Ovary (tissue), 9 donors: ENCODE data around the gene GMFB. TPM values are rescaled to one million over a fixed set of nuclear protein-coding genes. Genes with fewer than 3 reads are reported as not detected.
A peak's percentile ranks its signal among the peaks of the same experiment; 100 is the strongest.
"Not testable (repeated sequence)": the region's sequence is repeated elsewhere in the genome, so short reads cannot be mapped to it uniquely, and the experiment has no call there.

Experiments used
- DNase-seq, 5 donors: peaks; one replicate each; pipeline ENCODE4 v3.0.0-alpha.2; 2019 to 2020
- H3K27ac ChIP-seq, 2 donors: fragments of 200-600 bp; one replicate each; pipeline versions ENCODE4 v1.5.1 to v1.8.0; 2019 to 2022
- H3K27me3 ChIP-seq: fragments of 200-600 bp; one replicate; pipeline ENCODE4 v1.8.0; 2022
- H3K36me3 ChIP-seq: fragments of 200-600 bp; sonication (generic); one replicate; pipeline ENCODE4 v1.5.1; 2019
- H3K4me1 ChIP-seq: one replicate; pipeline ENCODE4 v1.8.1; 2013; ENCODE audit warnings: mild to moderate bottlenecking, moderate library complexity; ENCODE audit not compliant: insufficient read depth
- H3K4me3 ChIP-seq: fragments of 200-600 bp; sonication (generic); one replicate; pipeline ENCODE4 v1.5.1; 2017
- H3K9me3 ChIP-seq, 2 donors: fragments of 200-600 bp in 1 of 2; sonication (generic) in 1 of 2; one replicate each; pipeline versions ENCODE4 v1.5.1 to v1.8.1; 2013 to 2019; ENCODE audit warnings: mild to moderate bottlenecking in 1 of 2, moderate library complexity in 1 of 2
- EP300 ChIP-seq: sonication (generic); formaldehyde crosslinking; IDR thresholded peaks from one replicate; pipeline ENCODE4 v1.6.1; 2017; ENCODE audit warnings: antibody characterized with exemption
- POLR2A ChIP-seq: fragments of 450-650 bp; IDR thresholded peaks from one replicate; pipeline ENCODE4 v1.6.1; 2017; ENCODE audit warnings: antibody characterized with exemption, mild to moderate bottlenecking, moderate library complexity
- WGBS, 3 donors: extraction: QIAGEN DNeasy Blood & Tissue Kit in 1 of 3; methylation state at CpG; one replicate each; pipeline versions ENCODE4 v1.1.5 to v1.1.7; 2013 to 2017; 5-methylcytosine and 5-hydroxymethylcytosine counted together
- intact Hi-C, 4 donors: fragments of 100-400 bp; cut with DNase I; formaldehyde crosslinking; loops; one replicate each; pipeline versions ENCODE4 v1.11.0 to v1.15.1; 2022 to 2023
- polyA plus RNA-seq, 2 donors: library from polyadenylated mRNA; stranded (reverse); fragments of 200-250 nt in 1 of 2; fragments of 350-450 nt in 1 of 2; fragmentation: Illumina TruSeq in 1 of 2; extraction: RNeasy Lipid Tissue Mini Kit (QIAGEN cat#74804) in 1 of 2; gene quantifications; one replicate each; pipeline ENCODE4 v1.2.3, GENCODE V29; 2013 to 2014
- total RNA-seq, 7 donors: library from RNA; depleted of rRNA in 2 of 7; stranded (reverse); fragments of >200 nt in 2 of 7; fragmentation: NEBNext Ultra II Directional in 3 of 7; extraction: Animal tissue kit (Norgen Biotek cat#: 25700) in 3 of 7; gene quantifications; one replicate each; pipeline versions ENCODE4 v1.1.0 to v1.2.4, GENCODE V29; 2016 to 2023
- TF ChIP-seq, protein P1 (sequence below), 3 donors: fragments of 450-650 bp in 2 of 3; fragments of 200-600 bp in 1 of 3; IDR thresholded peaks; one replicate each; pipeline versions ENCODE4 v1.5.1 to v1.8.0; 2016 to 2022; ENCODE audit warnings: antibody characterized with exemption in 3 of 3, mild to moderate bottlenecking in 1 of 3
- donor health status: DM: no; HTN: no; CAD: no; lungs with moderate emphysema.
- donor health status: DM: no; HTN: no; CAD: no.
- donor health status: Bipolar disorder and iron deficiency.
- donor health status: DM: yes; HTN: yes; CAD: no.
- donor health status: DM: no; HTN: no; CAD: no.
- donor health status: DM: yes; HTN: yes; CAD: no.

Gene GMFB
- total and polyA plus RNA-seq, 9 donors, result 14.1 to 65.5 (median 30.0) TPM

DNA sequence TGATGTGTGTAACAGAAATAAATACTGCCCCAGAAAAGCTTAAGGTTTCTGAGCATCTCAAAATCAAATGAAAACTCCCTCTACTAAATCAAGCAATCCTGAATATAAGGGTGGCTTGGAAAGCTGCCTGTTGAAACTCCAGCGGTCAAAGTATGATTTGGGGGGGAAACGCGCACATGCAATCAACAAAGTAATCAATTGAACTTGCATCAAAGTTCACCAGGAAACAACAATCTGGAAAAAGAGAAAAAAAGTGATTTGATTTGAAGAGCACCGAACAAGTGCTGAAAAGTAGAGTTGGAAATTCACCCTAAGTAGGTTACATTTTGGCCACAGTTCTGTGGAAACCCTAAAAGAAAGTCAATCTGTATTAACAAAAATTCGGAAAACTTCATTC lies 48.3 kb downstream of the GMFB start:
- no peak for TF ChIP-seq POLR2A
- no peak for TF ChIP-seq EP300
- TF ChIP-seq, protein P1, sequence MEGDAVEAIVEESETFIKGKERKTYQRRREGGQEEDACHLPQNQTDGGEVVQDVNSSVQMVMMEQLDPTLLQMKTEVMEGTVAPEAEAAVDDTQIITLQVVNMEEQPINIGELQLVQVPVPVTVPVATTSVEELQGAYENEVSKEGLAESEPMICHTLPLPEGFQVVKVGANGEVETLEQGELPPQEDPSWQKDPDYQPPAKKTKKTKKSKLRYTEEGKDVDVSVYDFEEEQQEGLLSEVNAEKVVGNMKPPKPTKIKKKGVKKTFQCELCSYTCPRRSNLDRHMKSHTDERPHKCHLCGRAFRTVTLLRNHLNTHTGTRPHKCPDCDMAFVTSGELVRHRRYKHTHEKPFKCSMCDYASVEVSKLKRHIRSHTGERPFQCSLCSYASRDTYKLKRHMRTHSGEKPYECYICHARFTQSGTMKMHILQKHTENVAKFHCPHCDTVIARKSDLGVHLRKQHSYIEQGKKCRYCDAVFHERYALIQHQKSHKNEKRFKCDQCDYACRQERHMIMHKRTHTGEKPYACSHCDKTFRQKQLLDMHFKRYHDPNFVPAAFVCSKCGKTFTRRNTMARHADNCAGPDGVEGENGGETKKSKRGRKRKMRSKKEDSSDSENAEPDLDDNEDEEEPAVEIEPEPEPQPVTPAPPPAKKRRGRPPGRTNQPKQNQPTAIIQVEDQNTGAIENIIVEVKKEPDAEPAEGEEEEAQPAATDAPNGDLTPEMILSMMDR (IDR thresholded peaks at IDR 0.05), result no peak
- WGBS, 3 donors, result 0 to 1% (median 0%) methylated on average over 5 of the region's 5 CpGs
- H3K4me1 ChIP-seq, result peaks cover 8% of the 10 kb centered on the region

DNA sequence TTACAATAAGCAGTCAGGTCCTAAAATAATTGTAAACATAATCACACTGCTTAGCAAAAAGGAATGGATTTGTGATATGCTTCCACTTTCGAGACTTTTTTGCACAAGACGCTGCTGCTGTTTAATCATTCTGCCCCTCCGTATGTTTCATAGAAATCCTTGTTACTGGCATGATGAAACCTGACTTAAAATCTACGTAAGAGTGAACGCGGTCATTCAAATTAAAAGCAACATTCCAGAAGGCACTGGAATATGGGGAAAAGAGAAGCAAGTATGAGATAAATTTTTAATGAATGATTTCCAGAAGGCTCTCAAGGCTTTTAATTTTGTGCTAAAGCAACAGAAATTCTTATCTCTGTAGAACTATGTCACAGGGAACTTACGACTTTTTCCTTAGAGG lies 48.7 kb downstream of the GMFB start:
- TF ChIP-seq EP300, result no peak
- TF ChIP-seq, protein P1 (IDR thresholded peaks at IDR 0.05), result no peak
- no peak for TF ChIP-seq POLR2A
- Histone ChIP-seq H3K4me1 (peaks cover 8% of the 10 kb centered on the region), H3K36me3 (no peaks in the 10 kb centered on the region), H3K4me3 (peak overlapping the region; percentile 80), H3K27me3 (no peaks in the 10 kb centered on the region), H3K9me3 (no peaks in the 10 kb centered on the region), H3K27ac (no peak overlapping the region)
- no peak for DNase-seq
- intact Hi-C loops, result no loop called here
- 54 to 61% (median 54%) methylated on average over 7 of the region's 7 CpGs for WGBS, 3 donors

More for the DNA sequence above, 48.3 kb downstream of the GMFB start:
- intact Hi-C loops, result no loop called here
- H3K27me3 ChIP-seq, result no peaks in the 10 kb centered on the region
- peak overlapping the region; percentile 84 to 97 for H3K27ac ChIP-seq
- DNase-seq, result no peak
- no peaks in the 10 kb centered on the region for H3K36me3 ChIP-seq
- H3K9me3 ChIP-seq, result no peaks in the 10 kb centered on the region
- H3K4me3 ChIP-seq, result peak overlapping the region; percentile 80

DNA sequence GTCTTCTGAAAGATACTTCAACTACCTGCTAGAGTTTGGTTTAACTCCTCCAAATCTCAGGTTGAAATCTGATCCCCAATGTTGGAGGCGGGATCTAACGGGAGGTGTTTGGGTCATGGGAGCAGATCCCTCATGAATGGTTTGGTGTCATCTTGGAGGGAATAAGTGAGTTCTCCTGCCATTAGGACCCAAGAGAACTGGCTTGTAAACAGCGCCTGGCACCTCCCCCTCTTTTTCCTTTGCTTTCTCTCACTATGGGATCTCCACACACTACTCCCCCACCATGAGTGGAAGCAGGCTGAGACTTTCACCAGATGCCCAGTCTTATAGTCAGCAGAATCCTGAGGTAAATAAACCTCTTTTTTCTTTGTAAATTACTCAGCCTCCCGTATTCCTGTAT lies 50.1 kb downstream of the GMFB start:
- intact Hi-C loops, result no loop called here
- H3K36me3 ChIP-seq, result no peaks in the 10 kb centered on the region
- 89 to 90% (median 89%) methylated on average over 4 of the region's 4 CpGs for WGBS, 3 donors
- DNase-seq, result no peak
- H3K27me3 ChIP-seq, result no peaks in the 10 kb centered on the region
- peaks cover 8% of the 10 kb centered on the region for H3K4me1 ChIP-seq
- H3K27ac ChIP-seq, result no peak overlapping the region
- no peak for TF ChIP-seq POLR2A
- no peak for TF ChIP-seq EP300
- TF ChIP-seq, protein P1 (IDR thresholded peaks at IDR 0.05), result no peak
- H3K9me3 ChIP-seq, result no peaks in the 10 kb centered on the region
- no peak overlapping the region for H3K4me3 ChIP-seq

DNA sequence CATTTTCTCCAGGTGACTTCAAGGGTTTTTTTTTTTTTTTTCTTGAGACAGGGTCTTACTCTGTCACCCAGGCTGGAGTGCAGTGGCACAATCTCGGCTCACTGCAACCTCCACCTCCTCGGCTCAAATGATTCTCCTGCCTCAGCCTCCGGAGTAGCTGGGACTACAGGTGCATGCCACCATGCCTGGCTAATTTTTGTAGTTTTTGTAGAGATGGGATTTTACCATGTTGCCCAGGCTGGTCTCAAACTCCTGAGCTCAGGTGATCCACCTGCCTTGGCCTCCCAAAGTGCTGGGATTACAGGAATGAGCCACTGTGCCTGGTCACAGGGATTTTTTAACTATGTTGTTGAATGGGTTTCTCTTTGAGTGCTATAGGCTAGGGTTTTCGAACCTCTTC lies 50.8 kb downstream of the GMFB start:
- H3K36me3 ChIP-seq, H3K9me3 ChIP-seq, H3K4me1 ChIP-seq, H3K4me3 ChIP-seq, intact Hi-C loops, H3K27me3 ChIP-seq, H3K27ac ChIP-seq, DNase-seq: not testable (repeated sequence)
- WGBS, 3 donors, result 91 to 96% (median 93%) methylated on average over 4 of the region's 4 CpGs

DNA sequence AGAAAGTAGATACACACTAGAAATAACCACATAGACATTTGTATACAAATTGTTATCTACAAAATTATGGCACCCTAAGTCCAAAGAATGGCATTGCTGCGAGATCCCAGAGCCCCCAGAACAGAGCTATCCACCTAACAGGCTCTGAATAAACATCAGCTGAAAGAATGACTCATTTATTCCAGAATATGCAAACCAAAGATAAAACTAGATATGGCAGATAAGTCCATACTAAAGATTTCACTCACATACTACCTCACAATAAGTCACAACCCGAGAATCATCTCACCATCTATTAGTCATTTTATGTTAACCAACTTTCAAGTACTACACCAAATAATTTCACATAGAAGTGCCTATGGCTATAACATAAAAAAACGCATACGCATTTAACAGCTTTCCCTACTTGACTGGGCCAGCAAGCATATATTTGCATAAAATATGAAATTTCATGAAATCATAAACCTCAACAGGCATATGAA lies 53.2 kb downstream of the GMFB start:
- no peaks in the 10 kb centered on the region for H3K36me3 ChIP-seq
- no peaks in the 10 kb centered on the region for H3K27me3 ChIP-seq
- intact Hi-C loops, result no loop called here
- no peak overlapping the region for H3K4me3 ChIP-seq
- H3K9me3 ChIP-seq, result no peaks in the 10 kb centered on the region
- H3K27ac ChIP-seq, result no peak overlapping the region
- TF ChIP-seq POLR2A (no peak), EP300 (no peak)
- TF ChIP-seq, protein P1 (IDR thresholded peaks at IDR 0.05), result no peak
- 72 to 84% (median 77%) methylated on average over 4 of the region's 4 CpGs for WGBS, 3 donors
- no peak for DNase-seq
- H3K4me1 ChIP-seq, result peaks cover 8% of the 10 kb centered on the region
